ENCODE results near the gene HECTD2. TPM values are rescaled to one million over a fixed set of nuclear protein-coding genes. Genes with fewer than 3 reads are reported as not detected.

The HECTD2 gene
- total RNA-seq, 2 experiments from 2014 or later, result 0.16 to 0.78 TPM

DNA sequence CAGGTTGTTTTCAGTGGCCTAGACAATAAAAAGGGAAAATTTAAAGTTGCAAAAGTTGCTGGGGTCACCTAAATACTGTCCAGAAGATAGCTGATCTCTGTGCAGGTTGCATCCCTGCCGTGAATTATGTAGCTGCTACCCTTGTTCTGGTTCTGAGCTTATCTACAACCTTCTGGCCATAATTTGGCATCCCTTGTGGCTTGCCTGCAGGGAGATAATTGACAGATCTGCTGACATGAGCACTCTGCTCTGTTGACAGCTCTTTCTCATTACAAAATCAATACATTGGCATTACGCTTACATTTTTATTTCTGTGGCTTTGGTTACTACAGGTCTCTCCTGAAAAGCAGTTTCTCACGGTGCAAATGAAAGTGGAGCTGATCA, 29.3 kb upstream of the HECTD2 start:
- BruUV-seq (replicated peaks), result no TSS peak
- H3K79me2 ChIP-seq (ENCODE audit: insufficient read depth, low read depth, low read length), result no peaks in the 10 kb centered on the region
- TF ChIP-seq EZH2phosphoT487 (IDR thresholded peaks at IDR 0.05; ENCODE audit: borderline replicate concordance, low read depth, low read length), result no peak
- TF ChIP-seq, protein P1, sequence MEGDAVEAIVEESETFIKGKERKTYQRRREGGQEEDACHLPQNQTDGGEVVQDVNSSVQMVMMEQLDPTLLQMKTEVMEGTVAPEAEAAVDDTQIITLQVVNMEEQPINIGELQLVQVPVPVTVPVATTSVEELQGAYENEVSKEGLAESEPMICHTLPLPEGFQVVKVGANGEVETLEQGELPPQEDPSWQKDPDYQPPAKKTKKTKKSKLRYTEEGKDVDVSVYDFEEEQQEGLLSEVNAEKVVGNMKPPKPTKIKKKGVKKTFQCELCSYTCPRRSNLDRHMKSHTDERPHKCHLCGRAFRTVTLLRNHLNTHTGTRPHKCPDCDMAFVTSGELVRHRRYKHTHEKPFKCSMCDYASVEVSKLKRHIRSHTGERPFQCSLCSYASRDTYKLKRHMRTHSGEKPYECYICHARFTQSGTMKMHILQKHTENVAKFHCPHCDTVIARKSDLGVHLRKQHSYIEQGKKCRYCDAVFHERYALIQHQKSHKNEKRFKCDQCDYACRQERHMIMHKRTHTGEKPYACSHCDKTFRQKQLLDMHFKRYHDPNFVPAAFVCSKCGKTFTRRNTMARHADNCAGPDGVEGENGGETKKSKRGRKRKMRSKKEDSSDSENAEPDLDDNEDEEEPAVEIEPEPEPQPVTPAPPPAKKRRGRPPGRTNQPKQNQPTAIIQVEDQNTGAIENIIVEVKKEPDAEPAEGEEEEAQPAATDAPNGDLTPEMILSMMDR (conservative IDR thresholded peaks at IDR 0.05; ENCODE audit: low read length), result no peak
- H3K9me2 ChIP-seq (ENCODE audit: insufficient read depth, low read length), result no peaks in the 10 kb centered on the region
- POLR2A ChIA-PET, result no interaction called here
- no peak overlapping the region for H3K4me2 ChIP-seq (ENCODE audit: low read length)
- intact Hi-C loops (cut with micrococcal nuclease; ENCODE audit: unreplicated experiment), result no loop called here
- DNase-seq (ENCODE audit: low spot score), result no peak
- H3K36me3 ChIP-seq (ENCODE audit: insufficient read depth, low read length), result no peaks in the 10 kb centered on the region
- no peaks in the 10 kb centered on the region for H3K4me1 ChIP-seq (ENCODE audit: insufficient read depth, low read length, poor library complexity, severe bottlenecking)
- no peaks in the 10 kb centered on the region for H4K20me1 ChIP-seq (ENCODE audit: insufficient read depth, low read length)
- no peaks in the 10 kb centered on the region for H3K9me3 ChIP-seq (ENCODE audit: low read length)
- H3K4me3 ChIP-seq (ENCODE audit: low read depth, low read length, poor library complexity, severe bottlenecking), result no peak overlapping the region
- no peak overlapping the region for H2AFZ ChIP-seq (ENCODE audit: low read length)
- CTCF ChIA-PET (ENCODE audit: unreplicated experiment), result no interaction called here
- no peak overlapping the region for H3K27ac ChIP-seq (ENCODE audit: low read depth, low read length, poor library complexity, severe bottlenecking)

DNA sequence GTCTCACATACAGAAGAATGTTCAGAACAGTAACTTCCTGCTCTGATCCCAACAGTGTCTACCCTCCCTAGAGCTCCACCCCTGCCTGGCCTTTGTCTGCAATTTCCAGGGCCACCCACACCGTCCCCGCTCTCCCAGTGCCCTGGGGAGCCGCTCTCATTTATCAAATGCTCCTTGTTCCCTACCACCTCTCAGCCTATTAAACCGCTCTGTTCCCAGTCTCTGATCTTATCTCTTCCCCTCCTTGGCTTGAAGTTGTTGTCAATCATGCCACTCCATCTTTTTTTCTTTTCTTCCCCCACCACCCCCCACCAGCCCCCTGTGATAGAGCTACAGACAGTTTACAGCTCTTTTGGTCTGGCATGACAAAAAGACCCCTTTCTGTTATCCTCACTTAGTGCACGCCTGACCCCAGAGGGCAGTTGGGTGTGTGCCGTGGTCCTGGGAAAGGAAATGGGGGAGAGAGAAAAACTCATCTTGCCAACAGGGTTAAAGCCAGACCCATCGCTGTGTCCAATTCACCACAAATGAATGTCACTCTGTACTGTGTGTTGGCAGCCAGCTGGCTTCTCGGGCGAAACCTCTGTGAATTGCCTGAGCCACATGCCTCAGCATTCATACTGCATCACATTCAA, 28.8 kb upstream of the HECTD2 start:
- H3K9me3 ChIP-seq (ENCODE audit: low read length), result no peaks in the 10 kb centered on the region
- H3K4me2 ChIP-seq (ENCODE audit: low read length), result no peak overlapping the region
- no peaks in the 10 kb centered on the region for H3K4me1 ChIP-seq (ENCODE audit: insufficient read depth, low read length, poor library complexity, severe bottlenecking)
- BruUV-seq (replicated peaks), result no TSS peak
- H3K4me3 ChIP-seq (ENCODE audit: low read depth, low read length, poor library complexity, severe bottlenecking), result no peak overlapping the region
- intact Hi-C loops (cut with micrococcal nuclease; ENCODE audit: unreplicated experiment), result no loop called here
- no peak for DNase-seq (ENCODE audit: low spot score)
- no peak overlapping the region for H2AFZ ChIP-seq (ENCODE audit: low read length)
- H4K20me1 ChIP-seq (ENCODE audit: insufficient read depth, low read length), result no peaks in the 10 kb centered on the region
- no peaks in the 10 kb centered on the region for H3K9me2 ChIP-seq (ENCODE audit: insufficient read depth, low read length)
- H3K79me2 ChIP-seq (ENCODE audit: insufficient read depth, low read depth, low read length), result no peaks in the 10 kb centered on the region
- POLR2A ChIA-PET, result no interaction called here
- H3K27ac ChIP-seq (ENCODE audit: low read depth, low read length, poor library complexity, severe bottlenecking), result no peak overlapping the region
- TF ChIP-seq, protein P1 (conservative IDR thresholded peaks at IDR 0.05; ENCODE audit: low read length), result no peak
- no peak for TF ChIP-seq EZH2phosphoT487 (IDR thresholded peaks at IDR 0.05; ENCODE audit: borderline replicate concordance, low read depth, low read length)
- CTCF ChIA-PET (ENCODE audit: unreplicated experiment), result interaction anchor here (0.6 kb wide), 1 partner anchor 706 kb away, joined by 3 read pairs; no protein-coding TSS in a partner anchor
- H3K36me3 ChIP-seq (ENCODE audit: insufficient read depth, low read length), result no peaks in the 10 kb centered on the region

DNA sequence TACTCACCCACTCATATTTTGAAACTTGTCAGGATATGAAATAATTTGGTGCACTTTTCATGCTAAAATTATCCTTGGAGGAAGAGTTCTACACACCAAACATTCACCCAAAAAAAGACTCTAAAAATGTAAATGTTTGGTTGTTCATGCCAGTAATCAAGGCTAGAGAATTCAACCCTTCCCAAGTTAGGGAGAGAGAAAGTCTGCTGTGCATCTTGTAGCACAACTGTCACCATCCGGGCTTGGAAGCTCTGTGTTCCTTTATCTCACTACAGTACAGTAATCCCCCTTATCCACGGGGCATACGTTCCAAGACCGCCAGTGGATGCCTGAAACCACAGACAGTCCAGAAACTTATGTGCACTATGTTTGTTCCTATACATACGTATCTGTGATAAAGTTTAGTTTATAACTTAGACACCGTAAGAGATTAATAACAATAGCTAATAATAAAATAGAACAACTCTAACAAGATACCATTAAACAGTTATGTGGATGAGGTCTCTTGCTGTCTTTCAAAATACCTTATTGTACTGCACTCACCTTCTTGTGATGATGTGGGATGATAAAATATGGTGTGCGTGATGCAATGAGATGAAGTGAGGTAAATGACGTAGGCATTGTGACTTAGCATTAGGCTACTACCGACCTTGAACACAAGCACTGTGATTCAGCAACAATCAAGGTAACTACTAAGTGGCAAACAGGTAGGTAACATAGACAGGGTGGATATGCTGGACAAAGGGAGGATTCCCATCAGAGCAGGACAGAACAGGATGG, 24.6 kb upstream of the HECTD2 start:
- Histone ChIP-seq H3K4me2 (ENCODE audit: low read length) (no peak overlapping the region), H3K4me3 (ENCODE audit: low read depth, low read length, poor library complexity, severe bottlenecking) (no peak overlapping the region), H3K36me3 (ENCODE audit: insufficient read depth, low read length) (no peaks in the 10 kb centered on the region), H4K20me1 (ENCODE audit: insufficient read depth, low read length) (no peaks in the 10 kb centered on the region), H3K79me2 (ENCODE audit: insufficient read depth, low read depth, low read length) (no peaks in the 10 kb centered on the region), H3K4me1 (ENCODE audit: insufficient read depth, low read length, poor library complexity, severe bottlenecking) (no peaks in the 10 kb centered on the region), H3K27ac (ENCODE audit: low read depth, low read length, poor library complexity, severe bottlenecking) (no peak overlapping the region), H2AFZ (ENCODE audit: low read length) (no peak overlapping the region), H3K9me2 (ENCODE audit: insufficient read depth, low read length) (no peaks in the 10 kb centered on the region), H3K9me3 (ENCODE audit: low read length) (no peaks in the 10 kb centered on the region)
- TF ChIP-seq, protein P1 (conservative IDR thresholded peaks at IDR 0.05; ENCODE audit: low read length), result no peak
- no peak for TF ChIP-seq EZH2phosphoT487 (IDR thresholded peaks at IDR 0.05; ENCODE audit: borderline replicate concordance, low read depth, low read length)
- DNase-seq (ENCODE audit: low spot score), result no peak
- CTCF ChIA-PET (ENCODE audit: unreplicated experiment), result no interaction called here
- no TSS peak for BruUV-seq (replicated peaks)
- POLR2A ChIA-PET, result no interaction called here
- intact Hi-C loops (cut with micrococcal nuclease; ENCODE audit: unreplicated experiment), result no loop called here
